Type B pancreatic cell (in vitro differentiated cells): ENCODE data around the gene EPHB4. TPM values are rescaled to one million over a fixed set of nuclear protein-coding genes. Genes with fewer than 3 reads are reported as not detected.

Experiments
- DNase-seq: peaks from one replicate; pipeline ENCODE4 v3.0.0; 2021; ENCODE audit warnings: mixed read lengths; ENCODE audit not compliant: unreplicated experiment; ENCODE audit errors: extremely low spot score
- H3K27ac Mint-ChIP-seq: 2 replicates; pipeline ENCODE4 v1.8.0; 2021; ENCODE audit warnings: mild to moderate bottlenecking, mixed read lengths
- H3K27me3 Mint-ChIP-seq: 2 replicates; pipeline ENCODE4 v1.8.0; 2021; ENCODE audit warnings: mixed read lengths
- H3K36me3 Mint-ChIP-seq: 2 replicates; pipeline ENCODE4 v1.8.0; 2021; ENCODE audit warnings: mixed read lengths
- H3K4me1 Mint-ChIP-seq: one replicate; pipeline ENCODE4 v1.8.0; 2021; ENCODE audit warnings: mixed read lengths; ENCODE audit not compliant: unreplicated experiment
- H3K4me3 Mint-ChIP-seq: 2 replicates; pipeline ENCODE4 v1.8.0; 2021; ENCODE audit warnings: mild to moderate bottlenecking, mixed read lengths
- H3K9me3 Mint-ChIP-seq: 2 replicates; pipeline ENCODE4 v1.8.0; 2021; ENCODE audit warnings: mixed read lengths
- CTCF ChIP-seq: fragments of 200-600 bp; sonication (generic); conservative IDR thresholded peaks from 2 replicates; pipeline ENCODE4 v1.5.0; 2021; ENCODE audit warnings: antibody characterized with exemption, mild to moderate bottlenecking
- long read RNA-seq: library from polyadenylated mRNA; unstranded; transcript quantifications from one replicate; pipeline ENCODE4 v2.0.0, GENCODE V29; 2020
- total RNA-seq: library from RNA; stranded (reverse); gene quantifications from 2 replicates; pipeline ENCODE4 v1.2.1, GENCODE V29; 2021; ENCODE audit warnings: low replicate concordance

EPHB4 gene
- total RNA-seq: 69.3 and 78.4 TPM in 2 replicates
- long read RNA-seq, partial matches to known transcripts: 3 of 3 reads
- long read RNA-seq, other reads (novel, unspliced or antisense): 0 of 3 reads

- peak; percentile 87 for DNase-seq
Measured at GRCh38 chr7:100827330-100828226, at the start of gene EPHB4. Gene EPHB4, minus strand, starts transcription at chr7:100827523. Its CDS starts 493 bp downstream, at chr7:100827030.

GRCh38 chr7:100875356-100875751 lies 48.0 kb upstream of the EPHB4 start:
- no peak for TF ChIP-seq CTCF
- H3K9me3 Mint-ChIP-seq: no peaks in the 10 kb centered on the region
- peak overlapping the region; percentile 99 for H3K27ac Mint-ChIP-seq
- DNase-seq: no peak
- H3K36me3 Mint-ChIP-seq: peaks cover 46% of the 10 kb centered on the region
- peak overlapping the region; percentile 99 for H3K4me3 Mint-ChIP-seq
- no peaks in the 10 kb centered on the region for H3K27me3 Mint-ChIP-seq
- H3K4me1 Mint-ChIP-seq: peaks cover 38% of the 10 kb centered on the region

More at GRCh38 chr7:100827330-100828226, at the start of gene EPHB4:
- Mint-ChIP-seq H3K27ac (peak within 1 kb of the TSS; percentile 94), H3K9me3 (no peaks in the 10 kb centered on the region), H3K36me3 (peaks cover 8% of the 10 kb centered on the region), H3K4me1 (peaks cover 17% of the 10 kb centered on the region), H3K4me3 (peak within 1 kb of the TSS; percentile 99), H3K27me3 (no peaks in the 10 kb centered on the region)
- TF ChIP-seq CTCF: peak; percentile 69

GRCh38 chr7:100874577-100875355 lies 47.4 kb upstream of the EPHB4 start, which contains the start of gene SRRT:
Gene SRRT, plus strand, starts transcription at chr7:100875103. Its CDS starts 488 bp downstream, at chr7:100875591.
- Mint-ChIP-seq H3K9me3 (no peaks in the 10 kb centered on the region), H3K4me1 (peaks cover 35% of the 10 kb centered on the region), H3K4me3 (peak within 1 kb of the TSS; percentile 99), H3K36me3 (peaks cover 43% of the 10 kb centered on the region), H3K27ac (peak within 1 kb of the TSS; percentile 99), H3K27me3 (no peaks in the 10 kb centered on the region)
- peak; percentile 98 for DNase-seq
- peak; percentile 69 for TF ChIP-seq CTCF

DNA sequence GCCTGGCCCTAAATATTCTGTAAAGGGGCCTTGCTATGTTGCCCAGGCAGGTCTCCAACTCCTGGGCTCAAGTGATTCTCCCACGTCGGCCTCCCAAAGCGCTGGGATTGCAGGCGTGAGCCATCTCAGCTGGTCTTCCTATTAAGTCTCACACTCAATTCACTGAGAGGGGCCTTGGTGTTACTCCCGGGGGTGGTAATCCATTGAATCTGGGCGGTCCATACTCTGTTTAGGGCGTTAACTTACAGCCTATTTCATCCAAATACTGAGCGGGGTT lies 46.9 kb upstream of the EPHB4 start:
- Mint-ChIP-seq H3K36me3 (peaks cover 41% of the 10 kb centered on the region), H3K4me3 (peak overlapping the region; percentile 99), H3K4me1 (peaks cover 33% of the 10 kb centered on the region), H3K27me3 (no peaks in the 10 kb centered on the region), H3K27ac (peak overlapping the region; percentile 99), H3K9me3 (no peaks in the 10 kb centered on the region)
- no peak for DNase-seq
- TF ChIP-seq CTCF: no peak

- peaks cover 30% of the 10 kb centered on the region for H3K4me1 Mint-ChIP-seq
- H3K36me3 Mint-ChIP-seq: peaks cover 39% of the 10 kb centered on the region
- no peak for TF ChIP-seq CTCF
- no peaks in the 10 kb centered on the region for H3K27me3 Mint-ChIP-seq
- H3K9me3 Mint-ChIP-seq: no peaks in the 10 kb centered on the region
- H3K27ac Mint-ChIP-seq: peak overlapping the region; percentile 99
- H3K4me3 Mint-ChIP-seq: peak overlapping the region; percentile 99
- no peak for DNase-seq
Measured at GRCh38 chr7:100873599-100874299, 46.4 kb upstream of the EPHB4 start.
